Smooth muscle cell (in vitro differentiated cells): ENCODE results near the gene CYP24A1. TPM values are rescaled to one million over a fixed set of nuclear protein-coding genes. Genes with fewer than 3 reads are reported as not detected.
A peak's percentile ranks its signal among the peaks of the same experiment; 100 is the strongest.

Experiments used
- DNase-seq: peaks from one replicate; lab custom pipeline; 2025; ENCODE audit not compliant: unreplicated experiment; lab: John Stamatoyannopoulos, UW
- H2AFZ ChIP-seq: fragments of 200-600 bp; sonication (generic); 2 replicates; pipeline ENCODE4 v1.6.0; 2016; ENCODE audit warnings: antibody characterized with exemption, low read depth, mild to moderate bottlenecking
- H3F3A ChIP-seq: fragments of 200-600 bp; sonication (generic); 2 replicates; pipeline ENCODE4 v1.6.0; 2017; ENCODE audit warnings: antibody characterized with exemption, low read depth
- H3K27ac ChIP-seq: fragments of 200-600 bp; sonication (generic); 2 replicates; pipeline ENCODE4 v1.5.1; 2016; ENCODE audit warnings: low read depth, mild to moderate bottlenecking
- H3K27me3 ChIP-seq: fragments of 200-600 bp; sonication (generic); 2 replicates; pipeline ENCODE4 v1.6.1; 2016; ENCODE audit warnings: low read depth, mild to moderate bottlenecking
- H3K36me3 ChIP-seq: fragments of 200-600 bp; sonication (generic); 2 replicates; pipeline ENCODE4 v1.5.1; 2016; ENCODE audit warnings: low read depth
- H3K4me1 ChIP-seq: fragments of 200-600 bp; sonication (generic); 2 replicates; pipeline ENCODE4 v1.5.1; 2016; ENCODE audit warnings: low read depth
- H3K4me2 ChIP-seq: fragments of 200-600 bp; sonication (generic); 2 replicates; pipeline ENCODE4 v1.6.0; 2016; ENCODE audit warnings: mild to moderate bottlenecking
- H3K4me3 ChIP-seq: fragments of 200-600 bp; sonication (generic); 2 replicates; pipeline ENCODE4 v1.5.1; 2016; ENCODE audit warnings: mild to moderate bottlenecking
- H3K79me2 ChIP-seq: fragments of 200-600 bp; sonication (generic); 2 replicates; pipeline ENCODE4 v1.6.0; 2016; ENCODE audit warnings: low read depth, mild to moderate bottlenecking
- H3K9ac ChIP-seq: fragments of 200-600 bp; sonication (generic); 2 replicates; pipeline ENCODE4 v1.6.0; 2016; ENCODE audit warnings: low read depth
- H3K9me3 ChIP-seq: fragments of 200-600 bp; sonication (generic); replicated peaks from 2 replicates; pipeline ENCODE4 v1.5.1; 2016; ENCODE audit warnings: low read depth
- H4K20me1 ChIP-seq: fragments of 200-600 bp; sonication (generic); 2 replicates; pipeline ENCODE4 v1.6.0; 2016; ENCODE audit warnings: low read depth
- CTCF ChIP-seq: fragments of 200-600 bp; sonication (generic); IDR thresholded peaks from 2 replicates; pipeline ENCODE4 v1.5.1; 2017; ENCODE audit warnings: borderline replicate concordance, mild to moderate bottlenecking, antibody characterized with exemption; ENCODE audit not compliant: insufficient read depth, poor library complexity, severe bottlenecking
- WGBS: methylation state at CpG from one replicate; pipeline ENCODE4 v1.1.7; 2016; ENCODE audit warnings: low lambda C conversion rate; 5-methylcytosine and 5-hydroxymethylcytosine counted together
- polyA plus RNA-seq: library from polyadenylated mRNA; unstranded; fragments of >200 nt; fragmentation: Nextera tagmentation; extraction: Ambion mirVana; gene quantifications from 2 replicates; pipeline ENCODE4 v1.2.1, GENCODE V29; 2016
- total RNA-seq: library from RNA; depleted of rRNA; stranded (reverse); fragments of >200 nt; gene quantifications from 2 replicates; pipeline ENCODE4 v1.2.3, GENCODE V29; 2014

Gene CYP24A1
- total and polyA plus RNA-seq, 2 experiments from 2014 or later = 0.70 to 18.0 TPM

GRCh38 chr20:54123587-54124180 lies 50.1 kb downstream of the CYP24A1 start:
- Histone ChIP-seq H3K9me3 (no peaks in the 10 kb centered on the region), H3K36me3 (no peaks in the 10 kb centered on the region), H3K4me1 (peaks cover 10% of the 10 kb centered on the region), H3F3A (peaks cover 18% of the 10 kb centered on the region), H3K4me2 (peak overlapping the region; percentile 23), H3K4me3 (no peak overlapping the region), H3K79me2 (no peaks in the 10 kb centered on the region), H3K9ac (peak overlapping the region; percentile 42), H2AFZ (no peak overlapping the region), H3K27me3 (no peaks in the 10 kb centered on the region), H3K27ac (peak overlapping the region; percentile 99), H4K20me1 (no peaks in the 10 kb centered on the region)
- 19% methylated on average over 11 of the region's 11 CpGs for WGBS
- DNase-seq = no peak
- no peak for TF ChIP-seq CTCF

GRCh38 chr20:54122681-54123586 lies 50.9 kb downstream of the CYP24A1 start:
- H3K9me3 ChIP-seq = no peaks in the 10 kb centered on the region
- H3K9ac ChIP-seq = peak overlapping the region; percentile 88
- H4K20me1 ChIP-seq = no peaks in the 10 kb centered on the region
- peak overlapping the region; percentile 99 for H3K27ac ChIP-seq
- WGBS = 53% methylated on average over 10 of the region's 10 CpGs
- no peak for DNase-seq
- peak overlapping the region; percentile 38 for H3K4me2 ChIP-seq
- no peak for TF ChIP-seq CTCF
- peaks cover 18% of the 10 kb centered on the region for H3F3A ChIP-seq
- H3K4me1 ChIP-seq = peaks cover 10% of the 10 kb centered on the region
- H3K4me3 ChIP-seq = no peak overlapping the region
- peak overlapping the region; percentile 6 for H2AFZ ChIP-seq
- no peaks in the 10 kb centered on the region for H3K36me3 ChIP-seq
- H3K79me2 ChIP-seq = no peaks in the 10 kb centered on the region
- H3K27me3 ChIP-seq = no peaks in the 10 kb centered on the region

- 10% methylated on average over 1 of the region's 1 CpG for WGBS
- peaks cover 18% of the 10 kb centered on the region for H3F3A ChIP-seq
- H2AFZ ChIP-seq = no peak overlapping the region
- no peaks in the 10 kb centered on the region for H3K36me3 ChIP-seq
- H3K9ac ChIP-seq = peak overlapping the region; percentile 88
- no peaks in the 10 kb centered on the region for H3K79me2 ChIP-seq
- peak overlapping the region; percentile 99 for H3K27ac ChIP-seq
- H3K4me3 ChIP-seq = no peak overlapping the region
- H3K9me3 ChIP-seq = no peaks in the 10 kb centered on the region
- no peak for TF ChIP-seq CTCF
- H3K4me1 ChIP-seq = peaks cover 10% of the 10 kb centered on the region
- H3K4me2 ChIP-seq = peak overlapping the region; percentile 64
- no peaks in the 10 kb centered on the region for H4K20me1 ChIP-seq
- DNase-seq = no peak
- H3K27me3 ChIP-seq = no peaks in the 10 kb centered on the region
Measured at GRCh38 chr20:54122189-54122588, 51.6 kb downstream of the CYP24A1 start.
